Caco-2 (cell line): ENCODE data around the gene PDZD2. TPM values are rescaled to one million over a fixed set of nuclear protein-coding genes. Genes with fewer than 3 reads are reported as not detected.

Source experiments
- BruUV-seq: library from RNA; stranded (reverse); fragments of 400-500 nt; replicated peaks from 2 replicates; lab custom pipeline; 2021; lab: Mats Ljungman, UMichigan
- CTCF ChIA-PET: fragments of 300-600 bp; sonication (Branson Sonifier 250); formaldehyde crosslinking; loops from one replicate; lab custom pipeline; 2022; ENCODE audit warnings: antibody characterized with exemption; lab: Charles Lee
- POLR2A ChIA-PET: fragments of 300-600 bp; sonication (Branson Sonifier 250); formaldehyde crosslinking; loops from one replicate; lab custom pipeline; 2022; ENCODE audit warnings: antibody characterized with exemption; lab: Charles Lee
- DNase-seq, 2 experiments: peaks; one replicate each; pipeline versions ENCODE4 v3.0.0 to v3.0.0-alpha.2; 2020 to 2022
- H3K27me3 ChIP-seq: replicated peaks from 2 replicates; pipeline ENCODE4 v1.6.0; 2011; ENCODE audit warnings: low read length; ENCODE audit not compliant: control insufficient read depth, insufficient read depth
- H3K36me3 ChIP-seq: 2 replicates; pipeline ENCODE4 v1.5.1; 2011; ENCODE audit warnings: low read length; ENCODE audit not compliant: control insufficient read depth, insufficient read depth
- H3K4me1 ChIP-seq: fragments of 250-450 bp; sonication (Bioruptor Pico); 2 replicates; pipeline ENCODE4 v1.5.1; 2020; ENCODE audit warnings: mild to moderate bottlenecking
- H3K4me3 ChIP-seq: 2 replicates; pipeline ENCODE4 v1.5.1; 2011; ENCODE audit warnings: low read depth, mild to moderate bottlenecking, control low read depth, low read length
- H3K9me3 ChIP-seq: fragments of 250-450 bp; sonication (Bioruptor Pico); 2 replicates; pipeline ENCODE4 v1.5.1; 2020; ENCODE audit warnings: mild to moderate bottlenecking, moderate library complexity
- H3K27ac Mint-ChIP-seq: one replicate; pipeline ENCODE4 v1.8.0; 2022; ENCODE audit warnings: mixed read lengths; ENCODE audit not compliant: unreplicated experiment
- H3K27me3 Mint-ChIP-seq: one replicate; pipeline ENCODE4 v1.8.0; 2022; ENCODE audit warnings: mixed read lengths; ENCODE audit not compliant: insufficient read depth, unreplicated experiment
- H3K36me3 Mint-ChIP-seq: one replicate; pipeline ENCODE4 v1.8.0; 2022; ENCODE audit warnings: mild to moderate bottlenecking, mixed read lengths; ENCODE audit not compliant: insufficient read depth, unreplicated experiment
- H3K4me1 Mint-ChIP-seq: one replicate; pipeline ENCODE4 v1.8.0; 2022; ENCODE audit warnings: low read depth, mixed read lengths; ENCODE audit not compliant: unreplicated experiment
- H3K4me3 Mint-ChIP-seq: one replicate; pipeline ENCODE4 v1.8.0; 2022; ENCODE audit warnings: mild to moderate bottlenecking, moderate library complexity, mixed read lengths; ENCODE audit not compliant: unreplicated experiment
- H3K9me3 Mint-ChIP-seq: one replicate; pipeline ENCODE4 v1.8.0; 2022; ENCODE audit warnings: mixed read lengths; ENCODE audit not compliant: unreplicated experiment
- intact Hi-C: fragments of 100-400 bp; cut with micrococcal nuclease; formaldehyde crosslinking; loops from one replicate; pipeline ENCODE4 v1.10.0; 2022; ENCODE audit not compliant: unreplicated experiment
- total RNA-seq: library from RNA; stranded (reverse); gene quantifications from 2 replicates; pipeline ENCODE4 v1.2.3, GENCODE V29; 2022
- TF ChIP-seq, protein P1 (sequence below), 2 experiments: fragments of 200-600 bp in 1 of 2; IDR thresholded peaks; 1 replicate in 1 of 2; 2 replicates in 1 of 2; pipeline versions ENCODE4 v1.5.1 to v1.8.0; 2011 to 2022; ENCODE audit warnings: antibody characterized with exemption in 1 of 2, control low read depth in 1 of 2, inconsistent platforms in 1 of 2, low read depth in 1 of 2, low read length in 1 of 2, mild to moderate bottlenecking in 1 of 2, moderate library complexity in 1 of 2; ENCODE audit not compliant: insufficient read depth in 1 of 2, severe bottlenecking in 1 of 2, unreplicated experiment in 1 of 2

Gene PDZD2
- total RNA-seq, 1 experiment from 2014 or later, result 0.16 TPM

DNA sequence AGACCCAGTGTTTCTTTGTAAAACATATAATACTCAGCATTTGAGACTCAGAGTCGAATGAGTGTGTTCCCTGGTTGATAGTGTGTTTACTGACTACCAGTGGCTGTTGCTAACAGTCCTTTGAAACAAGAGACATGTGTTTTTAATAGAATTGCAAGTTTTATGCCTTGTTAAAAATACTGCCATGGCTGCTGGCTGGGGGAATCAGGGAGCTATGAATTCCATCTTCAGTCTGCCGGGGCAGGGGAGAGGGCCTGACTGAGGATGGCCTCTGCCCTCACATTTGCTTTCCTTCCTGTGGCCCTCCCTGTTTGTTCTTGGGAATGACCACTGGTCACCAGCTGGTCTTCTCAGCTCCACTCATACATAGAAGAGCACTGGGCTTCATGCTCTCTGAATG is 63.8 kb downstream of the PDZD2 start:
- H3K36me3 ChIP-seq, result no peaks in the 10 kb centered on the region
- no peaks in the 10 kb centered on the region for H3K27me3 ChIP-seq
- ChIA-PET CTCF (no interaction called here), POLR2A (no interaction called here)
- Mint-ChIP-seq H3K9me3 (no peaks in the 10 kb centered on the region), H3K27me3 (peaks cover 16% of the 10 kb centered on the region), H3K4me3 (no peak overlapping the region), H3K4me1 (no peaks in the 10 kb centered on the region), H3K36me3 (no peaks in the 10 kb centered on the region), H3K27ac (no peak overlapping the region)
- TF ChIP-seq, protein P1, sequence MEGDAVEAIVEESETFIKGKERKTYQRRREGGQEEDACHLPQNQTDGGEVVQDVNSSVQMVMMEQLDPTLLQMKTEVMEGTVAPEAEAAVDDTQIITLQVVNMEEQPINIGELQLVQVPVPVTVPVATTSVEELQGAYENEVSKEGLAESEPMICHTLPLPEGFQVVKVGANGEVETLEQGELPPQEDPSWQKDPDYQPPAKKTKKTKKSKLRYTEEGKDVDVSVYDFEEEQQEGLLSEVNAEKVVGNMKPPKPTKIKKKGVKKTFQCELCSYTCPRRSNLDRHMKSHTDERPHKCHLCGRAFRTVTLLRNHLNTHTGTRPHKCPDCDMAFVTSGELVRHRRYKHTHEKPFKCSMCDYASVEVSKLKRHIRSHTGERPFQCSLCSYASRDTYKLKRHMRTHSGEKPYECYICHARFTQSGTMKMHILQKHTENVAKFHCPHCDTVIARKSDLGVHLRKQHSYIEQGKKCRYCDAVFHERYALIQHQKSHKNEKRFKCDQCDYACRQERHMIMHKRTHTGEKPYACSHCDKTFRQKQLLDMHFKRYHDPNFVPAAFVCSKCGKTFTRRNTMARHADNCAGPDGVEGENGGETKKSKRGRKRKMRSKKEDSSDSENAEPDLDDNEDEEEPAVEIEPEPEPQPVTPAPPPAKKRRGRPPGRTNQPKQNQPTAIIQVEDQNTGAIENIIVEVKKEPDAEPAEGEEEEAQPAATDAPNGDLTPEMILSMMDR (IDR thresholded peaks at IDR 0.05; ENCODE audit: insufficient read depth in 1 of 2, low read depth in 1 of 2, low read length in 1 of 2, severe bottlenecking in 1 of 2, unreplicated experiment in 1 of 2), result no peak
- H3K9me3 ChIP-seq, result no peaks in the 10 kb centered on the region
- no peak for DNase-seq
- BruUV-seq, result no TSS peak
- H3K4me1 ChIP-seq, result no peaks in the 10 kb centered on the region
- intact Hi-C loops, result no loop called here
- no peak overlapping the region for H3K4me3 ChIP-seq

DNA sequence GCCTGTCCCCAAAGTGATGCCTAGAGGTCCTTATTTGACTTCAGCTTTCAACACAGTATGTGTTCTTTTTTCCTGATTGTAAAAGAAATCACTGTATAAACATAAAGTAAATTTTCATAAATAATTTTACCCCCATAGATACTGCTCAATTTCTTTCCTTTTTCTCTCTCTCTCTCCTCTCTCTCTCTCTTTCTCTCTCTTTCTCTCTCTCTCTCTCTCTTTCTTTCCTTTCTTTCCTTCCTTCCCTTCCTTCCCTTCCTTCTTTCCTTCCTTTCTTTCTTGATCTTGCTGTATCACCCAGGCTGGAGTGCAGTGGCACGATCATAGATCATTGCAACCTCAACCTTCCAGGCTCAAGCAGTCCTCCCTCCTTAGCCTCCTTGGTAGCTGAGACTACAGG is 64.8 kb downstream of the PDZD2 start:
- TF ChIP-seq, protein P1 (IDR thresholded peaks at IDR 0.05; ENCODE audit: insufficient read depth in 1 of 2, low read depth in 1 of 2, low read length in 1 of 2, severe bottlenecking in 1 of 2, unreplicated experiment in 1 of 2), result no peak
- H3K4me1 Mint-ChIP-seq, result no peaks in the 10 kb centered on the region
- H3K4me3 ChIP-seq, result no peak overlapping the region
- H3K9me3 ChIP-seq, result no peaks in the 10 kb centered on the region
- ChIA-PET POLR2A (no interaction called here), CTCF (no interaction called here)
- H3K27me3 Mint-ChIP-seq, result peaks cover 16% of the 10 kb centered on the region
- H3K36me3 ChIP-seq, result no peaks in the 10 kb centered on the region
- no peaks in the 10 kb centered on the region for H3K4me1 ChIP-seq
- no peaks in the 10 kb centered on the region for H3K36me3 Mint-ChIP-seq
- no peak overlapping the region for H3K27ac Mint-ChIP-seq
- no peaks in the 10 kb centered on the region for H3K27me3 ChIP-seq
- no peak overlapping the region for H3K4me3 Mint-ChIP-seq
- intact Hi-C loops, result no loop called here
- H3K9me3 Mint-ChIP-seq, result no peaks in the 10 kb centered on the region
- BruUV-seq, result no TSS peak
- DNase-seq, result no peak

DNA sequence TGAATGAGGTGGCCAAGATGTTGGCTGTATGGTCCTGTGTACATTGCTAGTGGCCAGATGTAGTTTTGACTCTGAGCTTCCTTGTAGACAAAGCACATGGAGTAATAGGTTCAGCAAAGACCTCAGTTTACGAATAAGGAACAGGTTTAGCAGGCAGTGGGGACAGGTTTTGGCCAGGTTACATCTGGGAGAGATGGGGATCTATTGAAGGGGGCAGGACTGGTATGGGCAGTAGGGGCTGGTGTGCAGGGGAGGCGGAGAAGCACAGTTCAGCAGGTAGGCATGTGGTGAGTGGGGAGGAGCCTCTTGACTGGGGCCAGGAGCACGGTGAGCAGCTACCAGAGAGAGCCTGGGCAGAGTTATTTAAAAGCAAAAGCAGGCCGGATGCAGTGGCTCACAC is 67.3 kb downstream of the PDZD2 start:
- intact Hi-C loops, result no loop called here
- no peak overlapping the region for H3K27ac Mint-ChIP-seq
- Histone ChIP-seq H3K4me1 (no peaks in the 10 kb centered on the region), H3K27me3 (no peaks in the 10 kb centered on the region), H3K36me3 (no peaks in the 10 kb centered on the region), H3K9me3 (no peaks in the 10 kb centered on the region), H3K4me3 (no peak overlapping the region)
- H3K36me3 Mint-ChIP-seq, result no peaks in the 10 kb centered on the region
- no peak for DNase-seq
- ChIA-PET POLR2A (no interaction called here), CTCF (no interaction called here)
- TF ChIP-seq, protein P1 (IDR thresholded peaks at IDR 0.05; ENCODE audit: insufficient read depth in 1 of 2, low read depth in 1 of 2, low read length in 1 of 2, severe bottlenecking in 1 of 2, unreplicated experiment in 1 of 2), result no peak
- no peak overlapping the region for H3K4me3 Mint-ChIP-seq
- no peaks in the 10 kb centered on the region for H3K4me1 Mint-ChIP-seq
- no peaks in the 10 kb centered on the region for H3K9me3 Mint-ChIP-seq
- BruUV-seq, result no TSS peak
- peaks cover 9% of the 10 kb centered on the region for H3K27me3 Mint-ChIP-seq
